Measurements from ENCODE around the gene P2RY8.
"Not testable (repeated sequence)": the region's sequence is repeated elsewhere in the genome, so short reads cannot be mapped to it uniquely, and the experiment has no call there.

The P2RY8 gene, protein sequence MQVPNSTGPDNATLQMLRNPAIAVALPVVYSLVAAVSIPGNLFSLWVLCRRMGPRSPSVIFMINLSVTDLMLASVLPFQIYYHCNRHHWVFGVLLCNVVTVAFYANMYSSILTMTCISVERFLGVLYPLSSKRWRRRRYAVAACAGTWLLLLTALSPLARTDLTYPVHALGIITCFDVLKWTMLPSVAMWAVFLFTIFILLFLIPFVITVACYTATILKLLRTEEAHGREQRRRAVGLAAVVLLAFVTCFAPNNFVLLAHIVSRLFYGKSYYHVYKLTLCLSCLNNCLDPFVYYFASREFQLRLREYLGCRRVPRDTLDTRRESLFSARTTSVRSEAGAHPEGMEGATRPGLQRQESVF

GRCh38 chrX:1537031-1537715 lies at the start of gene P2RY8:
TSS of gene P2RY8 (minus strand) at chrX:1537185. CDS start at chrX:1466558, 70,627 bp downstream.
- peak in 9 of 58 donors; percentile 2 to 44 (median 4) for DNase-seq

GRCh38 chrX:1584237-1585011 lies 47.4 kb upstream of the P2RY8 start:
- DNase-seq, result no peak

GRCh38 chrX:1582686-1583437 lies 45.9 kb upstream of the P2RY8 start:
- DNase-seq, result no peak

DNA sequence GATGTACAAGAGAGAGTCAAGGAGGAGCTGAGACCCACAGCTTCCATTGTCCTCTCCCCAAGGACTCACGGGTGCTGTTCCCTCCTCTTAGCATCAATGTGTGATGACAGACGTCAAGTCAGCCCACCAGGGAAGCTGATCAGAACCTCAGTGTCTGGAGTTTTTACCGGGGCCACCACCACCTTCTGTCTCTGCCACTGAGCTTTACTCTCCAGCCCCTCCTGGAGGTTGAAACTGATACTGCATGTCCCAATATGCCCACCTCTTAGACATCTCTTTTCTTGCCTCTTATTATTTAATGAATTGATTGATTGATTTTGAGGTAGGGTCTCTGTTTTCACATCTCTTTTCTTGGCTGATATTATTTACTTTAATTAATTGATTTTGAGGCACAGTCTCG lies 44.1 kb upstream of the P2RY8 start:
- no peak for DNase-seq

GRCh38 chrX:1578511-1579173 lies 41.7 kb upstream of the P2RY8 start:
- DNase-seq, result no peak

- no peak for DNase-seq
Observed at GRCh38 chrX:1577845-1578244, 40.9 kb upstream of the P2RY8 start.

DNA sequence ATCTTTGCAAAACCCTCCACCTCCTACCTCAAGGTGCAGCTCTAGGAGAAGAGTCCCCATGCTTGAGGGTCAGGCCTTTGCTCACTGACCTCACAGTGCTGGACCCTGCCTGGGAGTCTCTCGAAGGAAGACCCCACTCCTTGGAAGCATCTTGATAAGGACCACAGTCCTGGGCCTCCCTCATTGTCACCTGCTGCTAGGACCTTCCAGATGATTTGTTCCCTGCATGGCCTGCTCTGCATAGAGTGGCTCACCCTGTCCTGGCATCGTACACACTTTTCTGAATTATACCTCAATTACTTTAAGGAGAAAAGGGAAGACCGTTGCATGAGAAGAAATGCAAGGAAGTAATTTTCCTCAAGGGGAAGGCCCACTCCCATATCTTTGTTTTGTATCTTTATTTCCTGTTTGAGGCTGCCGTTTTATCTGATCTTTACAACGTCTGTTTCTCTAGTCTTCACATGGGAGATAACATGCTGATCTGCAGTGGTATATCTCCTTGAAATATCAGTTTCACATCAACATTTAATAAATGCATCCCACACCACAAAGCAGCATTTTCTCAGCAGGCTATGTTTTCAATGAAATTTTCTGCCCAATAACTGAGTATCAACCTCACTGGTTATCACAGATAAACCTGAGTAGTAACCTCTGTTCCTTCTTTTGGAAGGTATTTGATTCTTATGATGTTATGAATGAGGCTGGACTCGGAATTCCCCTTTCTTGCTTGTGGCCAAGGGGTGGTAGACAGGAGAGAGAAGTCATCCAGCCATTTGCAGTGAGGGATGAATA lies 39.4 kb upstream of the P2RY8 start:
- DNase-seq, result no peak

DNA sequence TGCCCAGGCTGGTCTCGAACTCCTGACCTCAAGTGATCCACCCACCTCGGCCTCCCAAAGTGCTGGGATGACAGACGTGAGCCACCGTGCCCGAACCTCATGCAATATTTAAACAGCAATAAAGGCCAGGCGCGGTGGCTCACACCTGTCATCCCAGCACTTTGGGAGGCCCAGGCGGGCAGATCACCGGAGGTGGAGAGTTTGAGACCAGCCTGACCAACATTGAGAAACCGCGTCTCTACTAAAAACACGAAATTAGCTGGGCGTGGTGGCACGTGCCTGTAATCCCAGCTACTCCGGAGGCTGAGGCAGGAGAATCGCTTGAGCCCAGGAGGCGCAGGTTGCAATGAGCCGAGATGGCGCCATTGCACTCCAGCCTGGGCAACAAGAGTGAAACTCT lies 37.2 kb upstream of the P2RY8 start:
- not testable (repeated sequence) for DNase-seq

- DNase-seq, result no peak
Observed at GRCh38 chrX:1564750-1565683, 28.0 kb upstream of the P2RY8 start.

GRCh38 chrX:1564077-1564476 lies 27.1 kb upstream of the P2RY8 start:
- DNase-seq, result not testable (repeated sequence)

DNA sequence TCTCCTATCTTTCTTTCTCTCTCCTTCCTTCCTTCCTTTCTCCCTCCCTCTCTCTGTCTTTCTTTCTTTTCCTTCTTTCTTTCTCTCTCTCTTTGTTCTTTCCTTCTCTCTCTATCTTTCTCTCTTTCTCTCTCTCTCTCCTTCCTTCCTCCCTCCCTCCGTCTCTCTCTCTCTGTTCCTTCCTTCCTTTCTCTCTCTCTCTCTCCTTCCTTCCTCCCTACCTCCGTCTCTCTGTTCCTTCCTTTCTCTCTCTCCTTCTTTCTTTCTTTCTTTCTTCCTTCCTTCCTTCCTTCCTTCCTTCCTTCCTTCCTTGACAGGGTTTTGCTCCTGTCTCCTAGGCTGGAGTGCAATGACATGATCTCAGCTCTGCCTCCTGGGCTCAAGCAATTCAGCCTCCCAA lies 24.2 kb upstream of the P2RY8 start:
- no peak for DNase-seq

DNA sequence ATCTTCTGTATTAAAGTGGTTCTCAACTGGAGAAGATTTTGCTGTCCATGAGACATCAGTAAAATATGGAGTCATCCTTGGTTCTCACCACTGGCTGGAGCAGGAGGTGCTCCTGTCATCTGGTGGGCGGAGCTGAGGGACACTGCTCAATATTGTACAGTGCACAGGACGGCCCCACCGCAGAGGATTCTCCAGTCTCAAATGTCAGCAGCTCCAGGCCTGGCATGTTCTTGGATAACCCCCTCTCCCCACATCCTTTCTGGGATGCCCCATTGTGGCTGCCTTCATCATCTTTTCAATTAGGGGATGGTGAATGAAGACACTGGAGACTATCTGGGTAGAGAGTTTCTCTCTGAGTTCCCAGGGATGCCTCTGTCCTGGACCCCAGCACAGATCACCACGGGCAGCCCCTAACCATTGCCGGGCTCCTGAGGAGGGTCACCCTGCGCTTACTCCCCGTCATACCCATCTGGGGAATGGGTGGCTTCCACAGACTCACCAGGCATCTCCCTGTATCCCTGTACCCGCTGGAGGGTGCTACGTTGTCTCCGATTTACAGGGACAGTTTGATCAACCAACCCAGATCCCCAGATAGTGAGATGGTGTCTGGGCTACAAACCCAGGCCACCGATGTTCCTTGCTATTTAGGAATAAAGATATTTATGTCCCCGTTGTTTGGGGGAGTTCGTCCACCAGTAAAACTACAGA lies 21.9 kb upstream of the P2RY8 start:
- no peak for DNase-seq

DNA sequence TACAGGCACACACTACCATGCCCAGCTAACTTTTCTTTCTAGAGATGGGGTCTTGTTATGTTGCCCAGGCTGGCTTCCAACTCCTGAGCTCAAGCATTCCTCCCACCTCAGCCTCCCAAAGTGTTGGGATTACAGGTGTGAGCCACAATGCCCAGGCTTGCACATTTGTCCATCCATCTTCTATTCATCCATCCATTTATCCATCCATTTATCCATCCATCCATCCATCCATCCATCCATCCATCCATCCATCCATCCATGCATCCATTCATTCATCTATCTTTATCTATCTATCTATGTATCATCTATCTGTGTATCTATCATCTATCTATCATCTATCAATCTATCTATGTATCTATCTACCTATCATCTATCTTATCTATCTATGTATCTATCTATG lies 20.5 kb upstream of the P2RY8 start:
- DNase-seq, result not testable (repeated sequence)

DNA sequence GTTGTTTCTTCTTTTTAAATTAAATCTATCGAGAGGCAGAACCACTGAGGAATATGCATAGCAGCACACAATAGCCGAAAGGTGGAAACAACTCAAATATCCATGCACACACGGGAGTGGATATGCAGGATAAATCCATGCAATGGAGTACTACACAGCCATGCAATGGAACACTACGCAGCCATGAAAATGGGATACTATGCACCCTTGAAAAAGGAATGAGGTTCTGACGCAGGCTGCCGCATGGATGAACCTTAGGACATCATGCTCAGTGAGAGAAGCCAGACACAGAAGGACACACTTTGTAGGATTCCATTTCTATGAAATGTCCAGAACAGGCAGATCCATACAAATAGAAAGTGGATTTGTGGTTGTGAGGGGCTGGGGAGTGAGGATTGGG lies 18.4 kb upstream of the P2RY8 start:
- no peak for DNase-seq

DNA sequence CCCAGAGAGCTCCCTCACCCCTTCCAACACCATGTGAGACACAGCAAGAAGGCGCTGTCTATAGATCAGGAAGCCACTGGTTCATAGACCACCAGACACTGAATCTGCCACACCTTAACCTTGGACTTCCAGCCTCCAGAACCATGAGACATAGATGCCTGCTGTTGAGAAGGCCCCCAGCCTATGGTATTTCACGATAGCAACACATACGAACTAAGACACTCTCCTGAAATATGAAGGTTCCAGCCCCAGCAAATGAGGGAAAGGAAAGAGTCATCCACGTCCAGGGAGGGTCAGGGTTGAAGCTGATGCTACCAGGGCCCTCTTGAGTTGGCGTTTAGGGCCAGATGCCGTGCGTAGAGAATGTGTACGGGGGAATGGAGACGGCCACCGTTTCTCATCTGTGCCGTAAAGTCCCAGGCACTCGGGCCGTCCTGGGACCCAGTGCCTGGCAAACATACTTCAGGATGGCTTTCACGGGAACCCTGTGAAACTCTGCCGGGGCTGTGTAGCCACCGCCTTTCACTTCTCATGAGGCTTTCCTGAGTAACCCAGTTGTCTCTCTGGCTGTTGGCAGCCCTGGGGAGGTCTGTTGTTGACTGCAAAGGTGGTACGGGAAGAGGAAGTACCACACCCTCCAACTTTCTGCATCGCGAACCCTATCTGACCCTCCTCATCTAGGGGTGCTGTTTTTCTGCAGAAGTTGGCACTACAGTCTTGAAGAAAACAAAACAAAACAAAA lies 17.7 kb upstream of the P2RY8 start:
- no peak for DNase-seq

- DNase-seq, result no peak
Observed at GRCh38 chrX:1551959-1552546, 15.1 kb upstream of the P2RY8 start.

DNA sequence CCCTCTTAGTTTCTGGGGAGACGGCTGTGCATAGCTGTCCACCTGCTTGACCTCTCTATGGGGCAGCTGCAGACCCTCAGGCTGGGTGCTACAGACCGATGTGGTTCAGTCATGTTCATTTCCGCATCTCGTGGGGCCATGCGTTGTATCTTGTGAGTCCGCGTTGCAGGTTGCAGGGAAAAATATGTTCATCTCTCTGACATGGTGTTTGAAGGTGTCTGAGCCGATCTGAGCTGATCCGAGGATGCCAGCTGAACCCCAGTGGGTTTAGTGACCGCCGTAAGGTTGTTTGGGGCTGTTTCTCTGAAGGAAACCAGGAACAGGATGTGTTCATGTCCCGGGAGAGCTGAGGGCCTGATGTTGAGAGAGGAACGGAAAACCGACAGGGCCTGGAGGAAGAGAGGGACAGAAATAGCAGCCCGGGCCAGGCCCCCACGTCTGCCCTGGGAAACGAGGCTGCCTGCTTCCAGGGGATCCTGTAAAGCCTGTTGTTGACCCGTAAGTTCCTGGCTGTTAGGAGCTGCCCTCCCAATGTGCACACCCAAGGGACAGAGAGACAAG lies 9.8 kb upstream of the P2RY8 start:
- no peak for DNase-seq
